NCI-H146 (cell line): ENCODE data around the gene GCLC.
"Not testable (repeated sequence)": the region's sequence is repeated elsewhere in the genome, so short reads cannot be mapped to it uniquely, and the experiment has no call there.

Experiments
- DNase-seq: peaks from one replicate; lab custom pipeline; 2025; lab: John Stamatoyannopoulos, UW

Gene GCLC

GRCh38 chr6:53556986-53557715, 12.2 kb upstream of the GCLC start:
- no peak for DNase-seq

- not testable (repeated sequence) for DNase-seq
Observed at GRCh38 chr6:53553600-53553999, 8.7 kb upstream of the GCLC start.

- DNase-seq: not testable (repeated sequence)
Observed at GRCh38 chr6:53551681-53552080, 6.8 kb upstream of the GCLC start.

- peak; percentile 95 for DNase-seq
Observed at GRCh38 chr6:53547811-53548496, 3.1 kb upstream of the GCLC start.

GRCh38 chr6:53547166-53547810, 2.4 kb upstream of the GCLC start:
- DNase-seq: peak; percentile 23

- DNase-seq: no peak
Observed at GRCh38 chr6:53546281-53546680, 1.4 kb upstream of the GCLC start.

GRCh38 chr6:53544217-53544469, 758 bp downstream of the GCLC start:
- DNase-seq: no peak

- no peak for DNase-seq
Observed at GRCh38 chr6:53543359-53544216, 1.3 kb downstream of the GCLC start.

- no peak for DNase-seq
Observed at GRCh38 chr6:53541900-53542299, 3.0 kb downstream of the GCLC start.

- no peak for DNase-seq
Observed at GRCh38 chr6:53540129-53540692, 4.7 kb downstream of the GCLC start.

GRCh38 chr6:53539561-53539960, 5.3 kb downstream of the GCLC start:
- DNase-seq: no peak

- DNase-seq: no peak
Observed at GRCh38 chr6:53536561-53536960, 8.3 kb downstream of the GCLC start.

- DNase-seq: no peak
Observed at GRCh38 chr6:53532942-53533341, 12.0 kb downstream of the GCLC start.

GRCh38 chr6:53532061-53532797, 12.7 kb downstream of the GCLC start:
- DNase-seq: no peak

GRCh38 chr6:53530780-53531386, 14.0 kb downstream of the GCLC start:
- DNase-seq: no peak

GRCh38 chr6:53530346-53530745, 14.6 kb downstream of the GCLC start:
- no peak for DNase-seq

- DNase-seq: no peak
Observed at GRCh38 chr6:53529324-53530036, 15.4 kb downstream of the GCLC start.

GRCh38 chr6:53528107-53528506, 16.8 kb downstream of the GCLC start:
- no peak for DNase-seq

GRCh38 chr6:53527249-53527765, 17.6 kb downstream of the GCLC start:
- peak; percentile 57 for DNase-seq

- no peak for DNase-seq
Observed at GRCh38 chr6:53526000-53526399, 18.9 kb downstream of the GCLC start.
